ENCODE results near the gene TRAM1L1. TPM values are rescaled to one million over a fixed set of nuclear protein-coding genes. Genes with fewer than 3 reads are reported as not detected.

TRAM1L1 gene
- total RNA-seq (2022; extraction: Qiagen RNA extraction; ENCODE audit: low read depth): 0.51 to 1.0 TPM (median 0.65 TPM) in 5 replicates

GRCh38 chr4:117084866-117085701, at the start of gene TRAM1L1:
Gene TRAM1L1 (minus strand): TSS chr4:117085576. CDS start chr4:117085393, 183 bp downstream.

All from A549 treated with CpdA at 1 μM for 4 hours (cell line).